Measurements from ENCODE around the gene FGFR3.

FGFR3 gene

DNA sequence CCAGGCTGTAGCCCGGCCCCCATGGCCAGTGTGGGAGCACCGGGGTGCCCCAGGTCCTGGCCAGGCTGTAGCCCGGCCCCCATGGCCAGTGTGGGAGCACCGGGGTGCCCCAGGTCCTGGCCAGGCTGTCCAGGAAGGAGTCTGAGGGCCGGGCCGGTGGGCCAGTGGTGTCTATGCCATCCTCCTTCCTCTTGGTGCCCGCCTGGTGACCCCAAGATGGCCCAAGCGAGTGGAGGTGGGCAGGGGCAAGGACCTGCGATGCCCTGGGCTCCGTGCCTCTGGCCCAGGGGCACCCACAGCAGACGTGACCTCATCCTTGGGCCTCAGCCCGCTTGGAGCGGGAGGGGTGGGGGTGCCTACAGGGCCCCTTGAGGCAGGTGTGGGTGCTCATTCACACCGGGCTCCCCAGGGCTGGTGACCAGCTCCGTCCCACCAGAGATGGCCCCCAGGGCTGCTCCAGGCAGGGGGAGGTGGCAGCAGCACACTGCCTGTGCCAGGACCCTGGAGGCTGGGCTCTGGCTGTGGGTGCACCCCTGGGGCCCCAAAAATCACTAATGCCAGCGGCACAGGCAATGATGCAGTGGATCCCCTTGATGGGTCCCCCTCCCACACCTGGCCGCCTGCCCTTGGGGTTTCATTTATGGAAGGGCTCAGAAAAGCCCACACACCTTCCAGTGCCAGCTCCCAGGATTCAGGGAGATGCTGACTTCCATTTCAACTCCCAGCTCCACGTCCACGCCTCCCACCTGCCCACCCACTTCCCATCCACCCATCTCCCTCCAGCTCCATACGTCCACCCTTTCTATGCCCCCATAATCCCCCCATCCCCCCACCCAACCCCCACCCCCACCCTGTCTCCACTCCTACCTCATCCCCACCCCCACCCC lies 36.0 kb upstream of the FGFR3 start:
- no peak for DNase-seq

DNA sequence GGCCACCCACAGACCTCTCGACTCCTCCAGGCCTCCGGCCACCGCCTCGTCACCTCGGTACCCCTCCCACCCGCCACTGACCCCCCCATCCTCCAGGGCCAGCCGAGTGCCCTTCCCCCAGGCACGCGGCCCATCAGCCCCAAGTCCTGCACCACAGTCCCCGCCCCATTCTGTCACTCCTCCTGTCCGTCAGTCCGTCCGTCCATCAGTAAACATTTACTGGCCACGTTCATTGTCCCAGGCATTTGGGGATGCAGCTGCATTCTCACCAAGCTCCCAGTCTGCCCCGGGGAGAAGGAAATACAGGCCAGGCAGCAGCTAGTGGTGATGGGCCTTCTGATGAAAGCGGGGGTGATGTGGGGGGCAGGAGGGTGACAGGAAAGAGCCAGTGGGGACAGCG lies 35.3 kb upstream of the FGFR3 start:
- DNase-seq: no peak

DNA sequence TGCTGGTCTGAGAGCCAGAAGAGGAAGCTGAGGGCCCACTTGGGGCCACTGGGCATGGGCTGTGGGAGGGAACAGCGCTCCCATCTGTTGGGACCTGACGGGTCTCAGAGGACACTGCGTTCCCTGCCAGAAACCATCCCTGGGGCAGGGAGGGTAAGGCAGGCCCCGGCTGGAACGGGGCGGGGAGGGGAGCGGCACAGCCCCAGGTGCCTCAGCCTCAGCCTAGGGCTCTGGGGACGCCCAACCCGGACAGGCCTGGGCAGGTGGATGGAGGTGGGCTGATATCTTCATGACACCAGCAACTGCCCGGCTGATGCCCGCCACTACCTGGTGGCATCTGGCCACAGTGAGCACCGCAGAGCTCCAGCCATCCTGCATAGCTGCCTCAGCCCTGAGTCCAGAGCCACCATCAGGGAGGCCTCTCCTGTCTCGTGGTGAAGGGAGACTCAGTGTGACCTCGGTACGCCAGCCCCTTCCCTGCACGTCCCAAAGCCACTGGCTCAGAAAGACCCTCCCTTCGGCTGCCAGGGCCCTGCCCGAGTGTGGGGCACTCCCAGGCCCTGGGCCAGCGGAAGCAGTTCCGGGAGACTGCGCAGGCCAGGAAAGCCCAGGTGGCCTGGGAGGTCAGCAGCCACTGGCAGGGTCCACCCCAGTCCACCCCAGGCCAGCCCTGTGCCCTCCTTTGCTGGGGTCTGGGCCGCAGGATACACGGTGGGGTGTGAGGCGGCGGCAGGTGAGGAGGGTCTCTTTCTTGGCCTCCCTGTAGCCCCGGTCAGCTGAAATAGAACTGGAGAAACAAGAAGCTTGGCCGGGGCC lies 34.6 kb upstream of the FGFR3 start:
- no peak for DNase-seq

DNA sequence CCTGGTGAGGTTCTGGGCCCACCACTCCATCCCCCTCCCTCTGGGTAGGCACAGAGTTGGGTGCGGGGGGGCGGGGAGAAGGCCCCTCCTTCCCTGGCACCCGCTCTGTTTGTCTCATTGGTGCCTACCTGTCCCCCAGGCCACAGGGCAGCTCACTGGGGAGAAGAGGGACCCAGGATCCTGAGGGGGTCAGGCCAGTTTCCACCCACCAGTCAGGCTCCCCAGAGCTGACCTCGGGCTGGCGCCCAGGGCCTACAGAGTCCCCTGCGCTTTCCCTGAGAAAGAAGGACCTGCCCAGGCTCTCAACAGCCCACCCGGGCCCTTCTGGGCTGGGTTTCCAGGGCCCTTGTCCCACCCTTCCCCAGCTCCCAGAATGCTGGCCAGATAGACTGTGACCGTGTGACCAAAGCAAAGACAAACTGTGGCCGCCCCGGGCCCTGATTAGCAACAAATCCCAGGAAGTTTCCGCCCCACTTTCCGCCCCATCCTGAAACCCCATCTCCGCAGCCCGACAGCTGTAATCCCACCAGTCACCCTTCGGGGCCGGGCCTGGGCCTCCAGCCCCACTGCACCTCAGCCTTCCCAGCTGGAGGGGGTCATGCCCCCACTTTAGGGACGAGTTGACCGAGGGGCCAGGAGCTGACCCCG lies 33.8 kb upstream of the FGFR3 start:
- DNase-seq: no peak

DNA sequence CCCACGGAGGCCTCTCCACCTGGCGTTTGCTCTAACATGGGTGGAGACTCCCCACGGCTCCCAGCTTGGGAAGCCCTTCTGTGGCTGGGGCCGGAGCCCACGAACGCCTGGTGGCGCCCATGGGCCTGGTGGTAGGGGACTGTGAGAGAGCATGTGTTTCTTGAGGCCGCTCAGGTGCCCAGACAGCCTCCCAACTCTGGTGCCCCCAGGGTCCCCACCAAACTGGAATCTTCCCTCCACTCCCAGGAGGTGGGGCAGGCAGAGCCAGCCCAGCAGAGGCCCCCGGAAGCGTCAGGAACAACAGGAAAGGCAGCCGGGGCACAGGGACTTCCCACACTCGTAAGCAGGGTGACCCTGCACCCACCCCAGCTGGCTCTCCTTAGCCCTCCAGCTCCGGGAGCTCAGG lies 33.3 kb upstream of the FGFR3 start:
- DNase-seq: no peak

DNA sequence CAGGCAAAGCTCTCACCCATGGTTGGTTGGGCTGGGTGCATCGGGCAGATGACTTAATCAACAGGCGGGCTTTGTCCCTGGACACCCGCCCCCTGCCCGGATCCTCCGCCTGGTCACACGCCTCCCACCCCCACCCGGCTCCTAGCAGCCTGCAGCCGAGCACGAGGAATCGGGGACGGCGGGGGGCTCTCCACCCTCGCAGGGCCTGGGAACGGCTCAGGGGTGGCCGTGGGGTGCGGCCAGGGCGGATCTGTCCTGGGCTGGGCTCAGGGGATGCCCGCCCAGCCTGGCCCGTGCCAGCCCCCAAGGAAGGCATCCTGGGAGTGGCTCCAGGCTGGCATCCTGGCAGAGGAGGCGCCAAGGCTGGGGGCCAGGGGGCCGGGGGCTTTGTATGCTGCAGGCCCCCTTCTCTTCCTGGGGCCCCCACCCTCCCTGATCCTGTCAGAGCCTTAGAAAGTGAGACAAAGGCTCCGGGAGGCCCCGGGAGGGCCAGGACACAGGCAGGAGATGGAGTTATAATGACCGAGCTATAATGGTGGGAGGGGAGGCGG lies 32.5 kb upstream of the FGFR3 start:
- DNase-seq: no peak

DNA sequence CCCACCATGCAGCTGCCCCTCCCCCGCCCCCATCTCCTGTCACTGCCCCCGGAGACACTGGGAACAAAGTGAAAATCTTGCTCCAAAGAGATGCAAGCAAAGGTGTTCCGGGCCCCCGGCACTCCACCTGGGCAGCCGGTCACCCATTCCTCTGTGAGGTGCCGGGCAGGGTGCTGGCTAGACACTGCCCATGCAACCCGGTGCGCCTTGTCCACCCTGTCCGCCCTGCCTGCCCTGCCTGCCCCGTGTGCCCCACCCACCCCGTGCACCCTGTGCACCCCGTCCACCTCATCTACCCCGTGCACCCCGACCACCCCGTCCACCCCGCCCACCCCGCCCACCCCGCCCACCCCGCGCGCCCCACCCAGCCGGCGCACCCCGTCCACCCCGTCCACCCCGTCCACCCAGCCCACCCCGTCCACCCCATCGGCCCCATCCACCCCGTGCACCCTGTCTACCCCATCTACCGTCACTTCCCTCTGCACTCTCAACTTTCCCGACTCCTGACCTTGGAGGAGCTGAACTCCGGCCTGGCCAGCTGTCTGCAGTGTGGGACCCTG lies 31.9 kb upstream of the FGFR3 start:
- DNase-seq: no peak

DNA sequence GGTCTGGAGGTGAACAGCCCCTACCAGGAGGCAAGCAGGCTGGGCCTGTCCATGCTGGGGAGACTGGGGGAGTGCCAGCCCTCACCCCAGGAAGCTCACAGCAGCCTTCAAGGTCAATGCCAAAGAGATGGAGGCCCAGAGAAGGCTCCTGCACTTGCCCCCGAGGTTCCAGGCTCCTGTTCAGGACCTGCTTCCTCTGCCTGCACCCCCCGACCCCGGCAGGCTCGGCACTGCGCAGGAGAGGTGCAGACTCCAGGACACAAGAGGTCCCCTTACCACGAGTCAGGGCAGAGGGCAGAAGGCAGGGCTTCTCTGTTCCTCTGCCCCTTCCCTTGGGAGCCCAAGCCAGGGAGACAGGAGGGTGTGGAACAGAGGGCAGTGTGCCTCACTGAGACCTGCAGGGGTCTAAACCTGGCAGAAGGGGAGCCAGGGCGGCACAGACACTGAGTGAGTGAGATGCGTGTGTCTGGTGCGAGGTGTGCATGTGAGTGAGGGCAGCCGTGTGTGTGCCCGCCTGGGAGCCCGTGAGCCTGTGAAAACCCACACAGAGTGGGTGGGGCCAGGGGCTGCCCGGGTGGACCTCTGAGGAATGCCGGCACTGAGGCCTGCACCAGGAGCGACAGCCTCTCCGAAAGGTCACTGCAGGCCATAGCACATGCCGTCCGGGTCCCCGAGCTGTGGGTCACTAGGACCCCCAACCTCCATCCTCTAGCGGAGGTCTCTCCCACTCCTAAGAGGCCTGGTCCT lies 30.7 kb upstream of the FGFR3 start:
- DNase-seq: no peak

DNA sequence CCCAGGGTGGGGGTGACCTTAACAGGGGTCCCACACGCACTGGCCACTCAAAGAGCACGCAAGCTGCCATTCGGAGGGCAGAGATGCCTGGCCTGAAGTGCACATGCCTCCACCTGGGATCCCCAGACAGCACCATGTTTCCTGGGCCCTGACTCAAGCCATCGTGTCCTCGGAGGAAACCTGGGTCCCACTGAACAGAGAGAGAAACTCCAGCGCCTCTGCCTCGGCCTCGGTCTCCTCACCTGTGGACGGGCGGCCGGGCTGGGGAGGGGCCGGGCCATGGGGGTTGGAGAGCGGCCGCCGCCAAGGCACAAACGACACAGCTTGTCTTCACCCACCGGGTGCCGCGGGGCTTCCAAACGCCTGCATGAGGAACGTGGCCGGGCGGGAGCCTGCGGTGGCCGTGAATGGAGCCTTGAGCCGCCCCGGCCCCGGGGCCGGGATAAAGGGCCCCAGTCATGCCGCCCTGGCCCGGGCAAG lies 30.0 kb upstream of the FGFR3 start:
- no peak for DNase-seq

DNA sequence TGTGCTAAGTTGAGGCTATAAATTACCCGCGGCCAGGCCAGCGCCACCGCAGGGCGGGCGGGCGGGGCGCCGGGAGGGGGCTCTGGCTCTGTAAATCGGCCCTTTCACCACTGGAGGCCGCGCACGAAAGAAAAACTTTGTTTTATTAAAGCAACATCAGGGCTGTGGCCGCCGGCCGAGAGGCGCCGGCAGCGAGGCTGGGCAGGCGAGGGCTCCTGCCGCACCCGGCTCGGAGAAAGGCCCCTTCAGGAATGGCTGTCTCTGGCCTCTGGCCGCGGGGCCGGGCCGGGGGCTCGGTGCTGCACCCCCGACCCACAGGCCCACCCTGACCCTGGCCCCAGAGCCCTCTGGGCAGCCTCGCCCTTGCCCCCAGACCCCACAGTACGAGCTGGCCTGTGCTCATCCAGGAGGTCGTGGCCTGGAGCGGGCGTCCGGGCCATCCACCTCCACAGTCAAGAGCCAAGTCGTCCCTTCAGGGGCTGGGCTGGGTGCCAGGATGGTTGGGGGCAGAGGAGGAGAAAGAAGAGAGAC lies 29.5 kb upstream of the FGFR3 start:
- no peak for DNase-seq

DNA sequence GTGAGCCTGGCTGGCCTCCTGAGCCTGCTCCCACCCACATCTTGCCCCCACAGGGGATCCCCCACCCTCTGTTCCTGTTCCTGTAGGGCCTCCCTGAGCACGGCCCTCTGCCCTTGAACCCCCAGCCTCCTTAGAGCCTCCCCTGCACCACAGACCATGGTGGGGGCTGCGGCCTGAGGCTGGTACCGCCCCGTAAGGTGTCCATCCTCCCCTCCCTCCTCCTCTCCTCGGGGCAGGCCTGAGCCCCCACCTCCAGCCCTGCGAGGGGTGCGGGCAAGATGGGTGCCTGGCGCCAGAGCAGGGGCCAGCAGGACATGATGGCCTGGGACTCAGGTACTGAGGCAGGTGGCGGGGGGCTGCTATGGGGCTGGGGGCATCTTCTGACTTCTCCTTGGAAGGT lies 28.4 kb upstream of the FGFR3 start:
- no peak for DNase-seq

DNA sequence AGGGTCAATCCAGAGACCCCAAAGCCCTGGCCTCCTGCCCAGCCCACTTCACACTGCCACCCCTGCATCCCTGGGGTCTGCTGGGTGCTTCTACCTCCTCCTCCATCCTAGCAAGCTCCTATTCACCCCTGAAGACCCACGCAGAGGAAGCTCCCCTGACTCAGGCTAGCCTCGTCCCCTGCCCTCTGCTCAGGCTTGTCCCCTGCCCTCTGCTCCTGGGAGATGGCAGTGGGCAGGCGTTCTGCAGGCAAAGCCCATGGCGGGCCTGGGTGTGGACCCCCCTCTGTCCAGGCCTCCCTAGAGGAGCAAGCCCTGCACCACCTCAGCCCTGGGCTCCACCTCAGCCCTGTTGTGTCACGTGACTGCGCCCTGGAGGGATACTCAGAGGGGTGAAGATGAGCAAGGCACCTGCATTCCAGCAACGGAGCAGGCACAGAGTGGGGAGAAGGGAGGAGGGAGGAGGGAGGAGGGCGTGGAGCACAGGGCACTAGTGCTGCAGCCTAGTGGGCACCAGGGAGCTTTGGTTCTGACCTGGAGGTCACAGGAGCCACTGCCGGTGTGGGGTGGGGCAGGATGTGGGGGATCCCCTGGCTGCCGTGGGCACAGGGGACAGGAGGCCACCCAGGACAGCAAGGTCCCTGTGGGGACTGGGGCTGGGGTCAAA lies 27.6 kb upstream of the FGFR3 start:
- DNase-seq: no peak

DNA sequence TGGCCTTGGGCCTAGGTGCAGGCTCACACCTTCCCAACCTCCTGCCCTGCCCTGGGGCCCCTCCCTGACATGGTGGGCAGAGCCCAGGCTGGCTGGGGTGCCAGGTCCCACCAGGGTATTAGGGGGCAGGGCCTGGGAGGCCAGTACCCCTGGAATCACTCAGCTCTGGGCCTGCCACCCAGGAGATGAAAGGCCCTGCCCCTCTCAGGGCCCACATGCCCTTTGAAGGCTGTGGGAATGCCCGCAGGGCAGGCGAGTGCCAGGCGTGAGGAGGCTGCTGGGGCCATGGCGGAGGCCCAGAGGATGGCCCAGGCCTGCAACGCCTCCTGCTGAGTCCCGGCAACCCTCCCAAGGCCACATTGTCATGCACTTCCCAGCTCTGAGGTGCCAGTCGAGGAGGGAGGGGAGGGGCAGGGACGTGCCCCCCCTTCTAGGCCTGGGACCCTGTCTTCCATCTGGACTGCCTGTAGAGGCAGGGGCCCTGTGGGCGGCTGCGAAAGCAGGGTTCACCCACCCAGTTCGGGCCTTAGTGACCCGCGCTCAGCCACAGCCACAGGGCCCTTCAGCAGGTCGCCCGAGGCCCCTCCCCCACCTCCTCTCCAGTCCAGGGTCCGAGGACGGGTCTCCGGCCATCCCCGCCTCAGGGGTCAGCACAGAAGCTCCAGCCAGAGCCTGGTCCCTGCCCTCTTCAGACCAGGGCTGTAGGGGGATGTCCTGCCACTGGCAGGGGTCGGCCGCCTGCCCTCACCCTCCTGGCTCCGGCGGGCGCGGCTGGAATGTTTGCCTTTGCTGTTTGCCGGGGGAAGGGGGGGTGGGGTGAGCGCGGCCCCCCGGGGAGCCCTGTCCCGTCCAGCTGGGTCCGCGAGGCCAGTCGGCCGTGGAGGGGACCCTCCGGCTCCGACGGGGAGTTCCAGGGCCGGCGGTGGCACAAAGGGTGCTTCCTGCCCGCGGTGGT lies 26.7 kb upstream of the FGFR3 start:
- no peak for DNase-seq

DNA sequence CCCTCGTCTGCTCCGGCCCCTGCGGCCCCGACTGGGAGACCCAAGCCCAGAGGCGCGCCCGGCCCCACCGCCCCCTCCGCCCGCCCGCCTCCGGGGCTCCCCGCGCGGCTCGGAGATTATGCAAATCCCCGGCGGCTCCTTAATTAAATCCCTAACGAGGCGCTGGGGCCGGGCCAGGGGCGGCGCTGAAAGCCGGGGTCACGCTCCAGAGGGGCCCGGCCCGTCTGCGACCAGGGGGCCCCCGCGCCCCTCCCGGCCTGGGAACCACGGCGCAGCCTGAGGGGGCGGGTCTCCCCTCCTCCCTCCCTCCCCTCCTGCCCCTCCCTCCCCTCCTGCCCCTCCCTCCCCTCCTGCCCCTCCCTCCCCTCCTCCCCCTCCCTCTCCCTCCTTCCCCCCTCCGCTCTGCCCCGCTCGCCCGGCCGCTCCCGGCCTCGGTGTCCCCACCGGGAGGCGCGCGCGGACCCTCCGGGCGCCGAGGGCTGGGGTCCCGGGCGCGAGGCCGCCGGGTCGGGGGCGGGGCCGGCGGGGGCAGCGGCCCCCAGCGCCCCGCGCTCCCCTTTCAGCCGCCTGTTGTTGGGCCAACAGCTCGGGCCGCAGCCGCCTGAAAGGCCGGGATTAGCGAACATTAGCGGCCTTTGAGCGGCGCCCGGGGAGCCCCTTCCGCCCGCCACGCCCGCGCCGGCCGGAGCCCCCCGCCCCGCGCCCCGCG lies 25.9 kb upstream of the FGFR3 start:
- no peak for DNase-seq

DNA sequence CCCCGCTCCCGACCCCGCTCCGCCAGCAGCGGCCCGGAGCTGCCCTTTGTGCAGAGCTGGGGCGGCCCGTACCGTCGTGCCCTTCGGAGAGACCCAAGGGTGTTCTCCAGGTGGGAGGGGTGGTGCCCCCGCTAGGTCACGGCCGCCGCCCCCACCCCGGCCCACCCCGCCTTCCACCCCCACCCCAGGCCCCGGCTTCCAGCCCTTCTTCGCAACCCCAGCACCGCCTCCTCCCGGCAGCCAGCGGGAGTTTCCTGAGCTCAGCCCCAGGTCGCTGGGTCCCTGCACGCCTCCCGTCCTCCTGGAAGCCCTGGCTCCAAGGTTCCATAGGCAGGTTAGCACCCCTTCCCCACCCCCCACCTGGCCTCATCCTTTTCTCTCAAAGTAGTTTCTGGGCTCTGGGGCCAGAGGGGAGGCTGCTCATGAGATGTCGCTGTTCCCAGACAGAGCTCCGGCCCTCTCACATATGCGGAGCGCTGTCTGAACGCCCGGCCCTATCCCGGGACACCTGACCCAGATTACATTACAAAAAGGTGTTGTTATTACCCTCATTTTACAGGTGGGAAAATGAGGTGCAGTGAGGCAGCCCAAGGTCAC lies 25.2 kb upstream of the FGFR3 start:
- DNase-seq: no peak

DNA sequence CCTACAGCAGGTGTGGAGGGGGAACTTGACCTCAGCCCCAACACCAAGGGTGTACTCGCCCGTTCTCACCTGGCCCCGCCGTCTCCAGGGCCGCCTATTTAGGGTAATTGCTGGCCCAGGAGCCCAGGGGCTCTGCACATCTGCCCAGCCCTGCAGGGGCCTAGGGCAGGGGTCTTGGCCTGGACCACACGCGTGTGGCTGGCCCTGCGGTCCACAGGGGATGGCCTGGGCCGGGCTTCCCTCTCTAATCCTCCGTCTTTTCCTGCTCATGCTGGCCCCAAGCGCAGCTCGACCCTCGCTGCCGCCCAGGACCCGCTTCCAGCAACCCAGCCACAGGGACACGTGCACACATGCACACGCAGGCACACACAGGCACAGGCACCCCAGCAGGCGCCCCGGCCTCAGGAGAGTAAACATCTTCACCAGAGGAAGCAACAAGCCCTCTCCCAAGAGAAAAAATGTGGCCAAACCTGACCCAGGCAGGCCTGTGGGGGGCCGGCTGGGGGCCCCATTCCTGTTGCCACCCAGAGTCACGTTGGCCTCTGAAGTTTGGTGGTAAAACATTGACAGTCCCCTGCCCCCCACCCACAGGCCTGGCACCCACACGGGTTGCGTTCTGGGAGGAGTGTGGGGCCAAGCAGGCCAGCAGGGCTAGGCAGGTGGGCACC lies 24.6 kb upstream of the FGFR3 start:
- DNase-seq: no peak

DNA sequence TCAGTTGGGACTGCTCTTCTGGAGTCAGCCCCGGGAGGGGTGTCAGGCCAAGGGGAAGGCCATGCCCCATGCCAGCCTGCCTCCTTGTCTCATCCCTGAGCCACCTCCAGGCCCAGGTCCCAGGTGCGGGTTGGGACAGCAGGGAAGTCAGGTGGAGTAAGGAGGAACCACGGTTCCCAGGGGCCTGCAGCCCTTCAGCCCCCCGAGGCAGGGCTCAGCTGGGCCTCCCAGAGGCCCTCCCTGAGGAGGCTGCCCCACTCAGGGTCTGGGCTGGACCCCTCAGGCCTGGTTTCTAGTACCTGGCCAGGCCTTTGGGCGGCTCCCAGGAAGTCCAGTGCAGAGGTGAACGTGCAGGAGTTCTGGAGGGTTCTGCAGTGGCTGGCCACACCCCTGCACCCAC lies 23.4 kb upstream of the FGFR3 start:
- DNase-seq: no peak

DNA sequence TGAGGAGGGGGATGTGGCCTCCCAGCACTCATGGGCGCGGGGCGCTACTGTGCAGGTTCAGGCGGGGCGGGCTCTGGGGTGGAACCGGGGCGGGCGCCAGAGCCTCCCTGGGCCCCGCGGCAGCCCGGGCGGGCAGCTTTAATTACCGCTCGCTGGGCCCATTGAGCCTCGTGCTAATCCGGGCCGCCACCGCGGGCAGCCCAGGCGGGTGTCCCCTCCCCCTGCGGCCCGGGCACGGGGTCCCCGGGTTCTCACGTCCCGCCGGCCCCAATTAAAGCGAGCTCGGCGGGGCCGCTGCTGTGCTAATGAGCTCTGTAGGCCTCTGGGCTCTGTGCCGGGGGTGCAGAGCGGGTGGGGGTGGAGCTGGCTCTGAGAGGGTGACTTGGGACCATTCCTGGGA lies 22.8 kb upstream of the FGFR3 start:
- no peak for DNase-seq
